Mesothelial cell of epicardium (in vitro differentiated cells): ENCODE measurements around the gene FTSJ1. TPM values are rescaled to one million over a fixed set of nuclear protein-coding genes. Genes with fewer than 3 reads are reported as not detected.

Source experiments
- DNase-seq, 2 experiments: peaks; one replicate each; pipeline ENCODE4 v3.0.0; 2021; ENCODE audit warnings: low spot score in 2 of 2; ENCODE audit not compliant: unreplicated experiment in 2 of 2
- H3K27ac Mint-ChIP-seq: 2 replicates; pipeline ENCODE4 v1.8.0; 2021; ENCODE audit warnings: mixed read lengths
- H3K27me3 Mint-ChIP-seq: 2 replicates; pipeline ENCODE4 v1.8.0; 2021; ENCODE audit warnings: low read depth, mixed read lengths
- H3K36me3 Mint-ChIP-seq: 2 replicates; pipeline ENCODE4 v1.8.0; 2021; ENCODE audit warnings: mixed read lengths
- H3K4me1 Mint-ChIP-seq: 2 replicates; pipeline ENCODE4 v1.8.0; 2021; ENCODE audit warnings: mixed read lengths
- H3K4me3 Mint-ChIP-seq: 2 replicates; pipeline ENCODE4 v1.8.0; 2021; ENCODE audit warnings: mild to moderate bottlenecking, moderate library complexity, mixed read lengths
- H3K9me3 Mint-ChIP-seq: 2 replicates; pipeline ENCODE4 v1.8.0; 2021; ENCODE audit warnings: mixed read lengths
- CTCF ChIP-seq: fragments of 200-600 bp; sonication (generic); IDR thresholded peaks from one replicate; pipeline ENCODE4 v1.5.0; 2021; ENCODE audit warnings: antibody characterized with exemption; ENCODE audit not compliant: unreplicated experiment
- total RNA-seq: library from RNA; stranded (reverse); gene quantifications from 3 replicates; pipeline ENCODE4 v1.2.1, GENCODE V29; 2021

Gene FTSJ1
- total RNA-seq, 1 donor from 2014 or later = 42.2 TPM

DNA sequence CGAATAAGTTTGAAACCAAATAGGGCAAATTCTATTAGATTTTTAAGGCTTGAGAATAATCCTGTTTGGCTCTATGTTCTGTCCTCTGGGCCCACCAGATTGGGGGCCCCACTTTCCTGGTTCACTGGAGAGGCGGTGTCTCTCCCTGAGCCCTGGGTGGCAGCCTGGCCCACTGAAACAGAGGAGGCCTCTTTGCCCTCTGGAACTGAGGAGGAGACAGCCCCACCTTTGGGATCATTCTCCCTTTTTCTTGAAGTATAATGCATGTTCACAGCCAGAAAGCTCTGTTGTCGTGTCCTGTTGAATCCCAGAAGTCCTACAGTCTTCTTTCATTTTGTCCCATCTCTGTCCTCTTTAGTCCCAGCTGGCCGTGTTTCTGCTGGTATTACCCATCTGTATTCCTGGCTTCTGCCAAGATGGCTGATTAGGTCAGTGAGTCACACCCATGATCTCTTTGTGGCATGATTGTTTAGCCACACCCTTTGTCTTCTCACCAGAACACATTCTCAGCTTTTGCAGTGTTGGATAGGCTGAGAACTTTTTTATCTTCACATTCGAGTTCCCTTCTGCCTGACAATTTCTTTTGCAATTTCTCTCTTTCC, 55.5 kb downstream of the FTSJ1 start:
- Mint-ChIP-seq H3K4me1 (no peaks in the 10 kb centered on the region), H3K9me3 (peaks cover 33% of the 10 kb centered on the region), H3K4me3 (no peak overlapping the region), H3K36me3 (peaks cover 13% of the 10 kb centered on the region), H3K27ac (no peak overlapping the region), H3K27me3 (no peaks in the 10 kb centered on the region)
- no peak for TF ChIP-seq CTCF
- DNase-seq = no peak

GRCh38 chrX:48532161-48532560, 56.2 kb downstream of the FTSJ1 start:
- no peak for DNase-seq
- Mint-ChIP-seq H3K9me3 (peaks cover 30% of the 10 kb centered on the region), H3K4me3 (no peak overlapping the region), H3K27ac (no peak overlapping the region), H3K4me1 (no peaks in the 10 kb centered on the region), H3K36me3 (peaks cover 10% of the 10 kb centered on the region), H3K27me3 (no peaks in the 10 kb centered on the region)
- TF ChIP-seq CTCF = no peak

- Mint-ChIP-seq H3K4me1 (no peaks in the 10 kb centered on the region), H3K27me3 (no peaks in the 10 kb centered on the region), H3K9me3 (peaks cover 30% of the 10 kb centered on the region), H3K4me3 (no peak overlapping the region), H3K36me3 (peaks cover 10% of the 10 kb centered on the region), H3K27ac (no peak overlapping the region)
- TF ChIP-seq CTCF = no peak
- DNase-seq = no peak
Measured at GRCh38 chrX:48533165-48533564, 57.2 kb downstream of the FTSJ1 start.

Other genes with a start within 250 kb of the FTSJ1 start
- gene SSX1, start 220.8 kb upstream of the FTSJ1 start, total RNA-seq = not detected in 3 replicates
- not detected in 3 replicates for gene SSX3, start 119.5 kb upstream of the FTSJ1 start, total RNA-seq
- not detected in 3 replicates for gene SSX4, start 92.7 kb upstream of the FTSJ1 start, total RNA-seq
- not detected in 3 replicates for gene SSX4B, start 64.2 kb upstream of the FTSJ1 start, total RNA-seq
- gene SLC38A5, start 5.9 kb upstream of the FTSJ1 start, total RNA-seq = 9.0 to 10.1 TPM (median 9.6 TPM) in 3 replicates
- 9.7 to 11.0 TPM (median 10.1 TPM) in 3 replicates for gene PORCN, start 32.8 kb downstream of the FTSJ1 start, total RNA-seq
- gene EBP, start 45.6 kb downstream of the FTSJ1 start, total RNA-seq = 48.9 to 52.2 TPM (median 50.2 TPM) in 3 replicates
- 13.9 to 15.4 TPM (median 15.3 TPM) in 3 replicates for gene TBC1D25, start 63.5 kb downstream of the FTSJ1 start, total RNA-seq
- gene RBM3, start 98.3 kb downstream of the FTSJ1 start, total RNA-seq = 208 to 215 TPM (median 209 TPM) in 3 replicates
- gene WDR13, start 121.3 kb downstream of the FTSJ1 start, total RNA-seq = 85.8 to 98.6 TPM (median 88.8 TPM) in 3 replicates
- gene WAS, start 207.6 kb downstream of the FTSJ1 start, total RNA-seq = 1.4 to 2.2 TPM (median 1.5 TPM) in 3 replicates
- gene SUV39H1, start 220.5 kb downstream of the FTSJ1 start, total RNA-seq = 5.3 to 6.3 TPM (median 5.4 TPM) in 3 replicates